GM18517 (cell line): ENCODE results near the gene PRSS38.

Experiments used
- ATAC-seq: cut with Tn5 transposase; IDR thresholded peaks from one replicate; pipeline ENCODE4 v1.9.1; 2021; ENCODE audit warnings: mild to moderate bottlenecking, moderate library complexity; ENCODE audit not compliant: unreplicated experiment

PRSS38 gene

GRCh38 chr1:227815468-227816409 is at the start of gene PRSS38:
Gene PRSS38, plus strand, starts transcription at chr1:227815675. Its CDS starts 42 bp downstream, at chr1:227815717.
- ATAC-seq = no peak

GRCh38 chr1:227766015-227766634 is 49.4 kb upstream of the PRSS38 start:
- no peak for ATAC-seq

DNA sequence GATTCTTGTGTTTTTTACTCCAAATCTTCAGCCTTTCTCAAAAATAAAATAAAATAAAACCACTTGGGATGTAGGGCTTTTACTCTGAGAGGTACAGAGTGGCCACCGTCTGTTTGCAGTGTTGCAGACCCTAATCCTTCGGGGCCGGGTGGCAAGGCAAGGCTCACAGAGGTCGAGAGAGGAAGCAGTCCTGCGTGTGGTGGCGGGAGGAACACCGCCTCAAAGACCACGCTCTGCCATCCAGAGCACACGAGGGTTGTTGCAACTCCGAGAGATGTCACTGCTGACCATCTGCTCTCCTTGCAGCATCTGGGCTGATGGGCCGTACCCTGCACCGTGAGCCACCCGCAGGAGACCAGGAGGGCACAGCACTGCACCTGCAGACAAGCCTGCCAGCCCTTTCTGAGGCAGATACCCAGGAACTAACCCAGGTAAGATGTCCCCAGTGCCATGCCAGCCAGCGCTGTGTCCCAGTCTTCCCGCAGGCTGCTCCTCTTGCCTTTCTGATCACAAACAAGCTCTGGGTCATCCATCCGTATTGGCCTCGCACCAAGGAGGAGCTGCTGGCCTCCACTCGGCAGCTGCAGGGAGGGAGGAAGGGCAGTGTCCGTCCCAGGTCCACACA is 48.7 kb upstream of the PRSS38 start:
- no peak for ATAC-seq

GRCh38 chr1:227767401-227768124 is 47.9 kb upstream of the PRSS38 start:
- ATAC-seq = no peak

- no peak for ATAC-seq
Observed at GRCh38 chr1:227768125-227768439, 47.4 kb upstream of the PRSS38 start.

- no peak for ATAC-seq
Observed at GRCh38 chr1:227768640-227769039, 46.8 kb upstream of the PRSS38 start.

- ATAC-seq = no peak
Observed at GRCh38 chr1:227769047-227769935, 46.2 kb upstream of the PRSS38 start.

- ATAC-seq = no peak
Observed at GRCh38 chr1:227769936-227770494, 45.5 kb upstream of the PRSS38 start.

- no peak for ATAC-seq
Observed at GRCh38 chr1:227770812-227771211, 44.7 kb upstream of the PRSS38 start.

- no peak for ATAC-seq
Observed at GRCh38 chr1:227771326-227771725, 44.1 kb upstream of the PRSS38 start.

DNA sequence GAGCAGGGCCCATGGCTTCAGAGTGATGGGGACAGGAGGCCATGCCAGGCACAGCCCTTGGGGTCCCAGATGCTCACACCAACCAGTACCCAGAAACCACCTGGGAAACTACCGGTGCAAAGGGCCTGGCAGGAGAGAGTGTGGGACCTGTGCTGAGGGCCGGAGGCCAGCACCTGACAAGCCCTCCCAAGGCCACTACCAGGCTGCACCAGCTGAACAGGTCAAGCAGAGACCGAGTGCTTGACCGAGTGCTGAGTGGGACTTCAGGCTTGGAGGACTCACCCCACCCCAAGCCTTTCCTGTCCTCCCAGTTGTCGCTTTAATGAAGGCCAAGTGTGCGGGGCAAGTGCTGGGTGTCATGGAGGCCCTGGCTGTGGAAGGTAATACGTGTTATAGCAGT is 43.7 kb upstream of the PRSS38 start:
- no peak for ATAC-seq

GRCh38 chr1:227773558-227773957 is 41.9 kb upstream of the PRSS38 start:
- ATAC-seq = no peak

GRCh38 chr1:227774051-227774731 is 41.3 kb upstream of the PRSS38 start:
- no peak for ATAC-seq

DNA sequence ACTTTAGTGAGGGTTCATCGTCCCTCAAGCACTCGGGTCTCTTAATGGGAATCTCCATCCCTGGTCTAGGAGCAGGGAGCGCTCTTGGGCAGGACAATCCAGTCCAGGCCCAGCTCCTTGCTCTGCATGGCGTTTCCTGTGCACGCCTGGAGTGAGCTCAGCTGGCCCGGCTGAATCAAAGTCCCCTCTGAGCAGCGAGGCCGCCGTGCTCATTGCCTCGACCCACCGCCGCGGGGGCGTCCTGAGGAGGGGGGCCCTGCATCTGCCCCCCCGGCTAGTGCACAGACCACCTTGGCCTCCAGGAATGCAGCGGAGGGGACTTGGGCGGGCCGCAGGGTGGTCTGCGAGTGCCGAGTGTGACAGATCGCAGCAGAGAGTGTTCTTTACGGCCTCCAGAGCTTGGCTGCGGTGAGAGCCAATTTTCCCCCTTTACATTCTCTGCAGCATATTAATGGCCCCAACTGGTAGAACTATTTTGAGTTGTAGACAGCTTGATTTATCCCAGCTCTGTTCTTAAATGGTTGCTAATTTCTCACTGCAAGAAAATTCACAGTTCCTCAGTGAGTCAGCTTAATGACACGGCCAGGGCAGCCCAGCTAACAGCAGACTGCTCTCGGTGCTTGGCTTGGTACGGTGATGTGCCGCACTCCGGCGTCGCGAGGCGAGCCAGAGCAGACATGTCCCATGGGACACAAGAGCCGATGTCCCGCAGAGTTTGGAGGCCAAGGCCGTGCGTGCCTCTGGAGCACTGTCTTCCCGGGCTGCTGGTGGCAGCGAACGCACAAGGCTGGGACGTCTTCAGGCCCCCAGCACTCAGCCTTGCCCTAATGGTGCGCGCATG is 40.4 kb upstream of the PRSS38 start:
- no peak for ATAC-seq

DNA sequence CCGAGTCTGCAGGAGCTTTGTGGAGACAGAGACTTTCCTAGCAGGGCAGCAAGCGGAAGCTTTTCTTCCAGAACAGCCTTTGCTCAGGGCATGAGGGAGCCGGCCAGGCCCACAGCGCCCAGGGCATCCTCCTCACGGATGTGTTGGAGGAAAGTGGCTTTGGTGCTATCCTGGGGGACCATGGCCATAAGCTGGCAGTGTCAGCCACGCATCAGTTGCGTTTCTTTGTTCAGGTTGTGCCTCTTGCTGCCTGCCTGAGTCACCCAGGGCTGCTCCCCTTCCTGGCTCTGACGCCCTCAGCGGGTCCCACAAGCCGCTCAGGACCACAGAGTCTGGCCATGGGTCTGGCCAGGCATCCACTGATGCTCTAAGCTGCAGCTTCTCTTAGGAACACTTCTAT is 39.6 kb upstream of the PRSS38 start:
- no peak for ATAC-seq

- ATAC-seq = no peak
Observed at GRCh38 chr1:227776331-227776771, 39.1 kb upstream of the PRSS38 start.

DNA sequence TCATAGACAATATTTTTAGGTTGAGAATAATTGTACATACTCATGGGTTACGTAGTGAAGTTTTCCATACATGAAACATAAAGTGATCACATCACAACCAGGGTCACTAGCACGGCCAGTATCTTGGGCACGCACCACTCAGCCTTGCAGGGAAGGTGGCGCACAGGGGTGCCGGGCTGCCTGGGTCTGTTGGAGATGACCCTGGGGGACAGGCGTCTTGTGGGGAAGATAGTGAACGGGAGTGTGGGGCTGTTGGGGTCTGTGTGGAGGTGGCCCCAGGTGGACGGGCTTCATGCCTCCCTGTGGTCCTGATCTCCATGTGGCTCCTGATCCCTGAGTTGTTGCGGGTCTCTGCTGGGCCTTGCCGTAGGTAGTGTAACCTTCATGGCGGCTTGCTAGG is 38.3 kb upstream of the PRSS38 start:
- no peak for ATAC-seq

- ATAC-seq = no peak
Observed at GRCh38 chr1:227777646-227778045, 37.8 kb upstream of the PRSS38 start.
